Left ventricle myocardium inferior (tissue), 1 donor: ENCODE measurements around the gene SLC8A1. TPM values are rescaled to one million over a fixed set of nuclear protein-coding genes. Genes with fewer than 3 reads are reported as not detected.

Source experiments
- DNase-seq: peaks from one replicate; pipeline ENCODE4 v3.0.0-alpha.2; 2020
- H3K27ac ChIP-seq: fragments of 200-600 bp; replicated peaks from 2 replicates; pipeline ENCODE4 v1.8.0; 2021
- H3K27me3 ChIP-seq: fragments of 200-600 bp; 2 replicates; pipeline ENCODE4 v1.8.0; 2021; ENCODE audit warnings: low read depth
- H3K36me3 ChIP-seq: fragments of 200-600 bp; 2 replicates; pipeline ENCODE4 v1.8.0; 2021
- H3K4me1 ChIP-seq: fragments of 200-600 bp; 2 replicates; pipeline ENCODE4 v1.8.0; 2021
- H3K4me3 ChIP-seq: fragments of 200-600 bp; 2 replicates; pipeline ENCODE4 v1.8.0; 2021; ENCODE audit warnings: mild to moderate bottlenecking, moderate library complexity
- H3K9me3 ChIP-seq: fragments of 200-600 bp; replicated peaks from 2 replicates; pipeline ENCODE4 v1.8.0; 2021
- intact Hi-C: fragments of 100-400 bp; cut with micrococcal nuclease; formaldehyde crosslinking; loops from one replicate; pipeline ENCODE4 v1.11.0; 2022
- total RNA-seq: library from RNA; stranded (reverse); fragmentation: NEBNext Ultra II Directional; extraction: Animal tissue kit (Norgen Biotek cat#: 25700); gene quantifications from one replicate; pipeline ENCODE4 v1.2.1, GENCODE V29; 2021
- TF ChIP-seq, protein P1 (sequence below): fragments of 200-600 bp; IDR thresholded peaks from 2 replicates; pipeline ENCODE4 v1.8.0; 2021; ENCODE audit warnings: antibody characterized with exemption, mild to moderate bottlenecking, borderline replicate concordance
- donor health status: DM: no; HTN: yes; CAD: no; lungs with severe emphysema.

Gene SLC8A1
- total RNA-seq, 1 donor from 2014 or later = 990 TPM

DNA sequence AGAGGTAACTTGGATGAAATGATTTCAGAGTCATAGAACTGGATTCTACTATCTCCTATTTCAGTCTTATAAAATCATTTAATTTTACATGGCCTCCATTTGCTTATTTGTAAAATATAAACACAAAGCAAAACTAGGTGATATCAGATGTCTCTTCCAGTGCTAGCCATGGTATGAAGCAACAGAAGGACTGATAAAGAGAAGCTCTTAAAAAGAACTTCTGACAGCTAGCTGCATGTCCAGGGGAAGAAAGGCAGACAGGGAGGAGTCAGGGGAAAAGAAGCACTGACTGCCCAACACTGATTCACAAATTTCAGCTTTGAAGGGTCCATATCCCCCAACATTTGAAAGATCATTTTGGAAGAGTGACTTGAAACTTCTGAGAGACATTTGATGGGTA is 6.4 kb downstream of the SLC8A1 start:
- Histone ChIP-seq H3K9me3 (no peaks in the 10 kb centered on the region), H3K27me3 (no peaks in the 10 kb centered on the region), H3K4me1 (peaks cover 70% of the 10 kb centered on the region), H3K36me3 (peaks cover 15% of the 10 kb centered on the region), H3K4me3 (no peak overlapping the region), H3K27ac (peak overlapping the region; percentile 41)
- TF ChIP-seq, protein P1, sequence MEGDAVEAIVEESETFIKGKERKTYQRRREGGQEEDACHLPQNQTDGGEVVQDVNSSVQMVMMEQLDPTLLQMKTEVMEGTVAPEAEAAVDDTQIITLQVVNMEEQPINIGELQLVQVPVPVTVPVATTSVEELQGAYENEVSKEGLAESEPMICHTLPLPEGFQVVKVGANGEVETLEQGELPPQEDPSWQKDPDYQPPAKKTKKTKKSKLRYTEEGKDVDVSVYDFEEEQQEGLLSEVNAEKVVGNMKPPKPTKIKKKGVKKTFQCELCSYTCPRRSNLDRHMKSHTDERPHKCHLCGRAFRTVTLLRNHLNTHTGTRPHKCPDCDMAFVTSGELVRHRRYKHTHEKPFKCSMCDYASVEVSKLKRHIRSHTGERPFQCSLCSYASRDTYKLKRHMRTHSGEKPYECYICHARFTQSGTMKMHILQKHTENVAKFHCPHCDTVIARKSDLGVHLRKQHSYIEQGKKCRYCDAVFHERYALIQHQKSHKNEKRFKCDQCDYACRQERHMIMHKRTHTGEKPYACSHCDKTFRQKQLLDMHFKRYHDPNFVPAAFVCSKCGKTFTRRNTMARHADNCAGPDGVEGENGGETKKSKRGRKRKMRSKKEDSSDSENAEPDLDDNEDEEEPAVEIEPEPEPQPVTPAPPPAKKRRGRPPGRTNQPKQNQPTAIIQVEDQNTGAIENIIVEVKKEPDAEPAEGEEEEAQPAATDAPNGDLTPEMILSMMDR = no peak
- no peak for DNase-seq
- intact Hi-C loops = no loop called here

DNA sequence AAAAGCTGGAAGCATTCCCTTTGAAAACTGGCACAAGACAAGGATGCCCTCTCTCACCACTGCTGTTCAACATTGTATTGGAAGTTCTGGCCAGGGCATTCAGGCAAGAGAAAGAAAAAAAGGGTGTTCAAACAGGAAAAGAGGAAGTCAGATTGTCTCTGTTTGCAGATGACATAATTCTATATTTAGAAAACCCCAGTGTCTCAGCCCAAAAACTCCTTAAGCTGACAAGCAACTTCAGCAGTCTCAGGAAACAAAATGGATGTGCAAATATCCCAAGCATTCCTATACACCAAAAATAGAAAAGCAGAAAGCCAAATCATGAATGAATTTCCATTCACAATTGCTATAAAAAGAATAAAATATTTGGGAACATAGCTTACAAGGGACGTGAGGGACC is 11.1 kb downstream of the SLC8A1 start:
- no peak for DNase-seq
- Histone ChIP-seq H3K27ac (peak overlapping the region; percentile 24), H3K4me1 (peaks cover 70% of the 10 kb centered on the region), H3K27me3 (no peaks in the 10 kb centered on the region), H3K4me3 (no peak overlapping the region), H3K36me3 (peaks cover 7% of the 10 kb centered on the region), H3K9me3 (no peaks in the 10 kb centered on the region)
- TF ChIP-seq, protein P1 = no peak
- intact Hi-C loops = no loop called here

DNA sequence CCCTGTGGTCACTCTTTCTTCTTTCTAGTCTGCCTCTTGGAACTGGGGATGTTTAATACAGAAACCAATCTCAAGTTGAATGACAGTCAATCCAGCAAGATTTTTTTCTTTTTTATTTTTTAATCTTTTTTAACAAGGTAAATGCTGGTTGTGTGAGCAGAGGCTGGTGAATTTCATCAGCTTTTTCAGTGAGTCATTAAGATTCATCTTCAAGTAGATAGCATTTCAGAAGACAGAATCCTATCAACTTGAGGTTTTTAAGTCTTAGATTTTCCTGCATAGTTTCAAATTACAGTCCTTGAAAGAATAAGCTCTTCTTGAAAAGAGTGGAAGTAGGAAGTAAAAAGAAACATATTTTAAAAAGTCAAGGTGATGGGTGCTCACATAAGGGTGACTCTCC is 12.4 kb downstream of the SLC8A1 start:
- H3K4me1 ChIP-seq = peaks cover 72% of the 10 kb centered on the region

DNA sequence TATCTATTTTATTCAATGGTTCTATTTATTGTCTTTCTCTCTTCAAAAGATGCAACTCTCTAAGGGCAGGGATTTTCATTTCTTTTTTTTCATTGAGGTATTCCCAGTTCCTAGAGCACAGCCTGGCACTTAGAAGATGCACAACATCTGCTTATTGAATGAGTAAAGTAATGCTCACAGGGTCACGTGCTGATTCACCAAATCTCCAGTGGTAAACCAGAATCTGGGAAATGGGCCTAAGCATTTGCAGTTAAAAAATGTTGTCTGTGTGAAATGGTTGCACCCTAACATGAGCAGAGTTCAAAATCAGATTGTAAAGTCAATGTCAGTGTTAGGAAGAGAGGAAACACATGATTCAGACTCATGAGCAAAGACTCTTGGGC is 15.8 kb downstream of the SLC8A1 start:
- Histone ChIP-seq H3K4me1 (peaks cover 99% of the 10 kb centered on the region), H3K27ac (peak overlapping the region; percentile 64), H3K36me3 (no peaks in the 10 kb centered on the region), H3K4me3 (no peak overlapping the region), H3K27me3 (no peaks in the 10 kb centered on the region), H3K9me3 (no peaks in the 10 kb centered on the region)
- TF ChIP-seq, protein P1 = no peak
- intact Hi-C loops = no loop called here
- DNase-seq = no peak

More for the DNA sequence above, 12.4 kb downstream of the SLC8A1 start:
- no peaks in the 10 kb centered on the region for H3K9me3 ChIP-seq
- no peak overlapping the region for H3K4me3 ChIP-seq
- intact Hi-C loops = no loop called here
- H3K36me3 ChIP-seq = peaks cover 1% of the 10 kb centered on the region
- TF ChIP-seq, protein P1 = no peak
- H3K27ac ChIP-seq = no peak overlapping the region
- H3K27me3 ChIP-seq = no peaks in the 10 kb centered on the region
- no peak for DNase-seq

DNA sequence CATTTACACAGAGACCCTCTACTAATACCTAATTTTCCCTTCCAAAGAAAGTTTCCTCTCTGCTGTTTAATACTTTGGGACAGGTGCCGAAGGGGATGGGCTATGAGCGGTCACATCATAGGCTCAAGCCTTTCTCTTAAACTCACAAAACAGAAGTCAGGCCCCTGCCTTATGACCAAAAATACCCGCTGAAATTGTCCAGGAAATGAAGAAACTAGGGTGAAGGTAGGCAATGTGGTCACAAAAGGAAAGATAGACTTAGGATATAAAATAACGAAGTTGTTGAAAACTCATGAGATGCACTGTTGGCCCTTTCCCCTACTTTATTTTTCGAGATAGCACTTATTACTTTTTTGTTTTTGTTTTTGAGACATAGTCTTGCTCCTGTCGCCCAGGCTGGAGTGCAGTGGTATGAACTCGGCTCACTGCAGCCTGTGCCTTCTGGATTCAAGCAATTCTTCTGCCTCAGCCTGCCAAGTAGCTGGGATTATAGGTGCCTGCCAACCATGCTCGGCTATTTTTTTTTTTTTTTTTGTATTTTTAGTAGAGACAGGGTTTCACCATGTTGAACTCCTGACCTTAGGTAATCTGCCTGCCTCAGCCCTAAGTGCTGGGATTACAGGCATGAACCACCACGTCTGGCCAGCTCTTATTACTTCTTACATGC is 16.3 kb downstream of the SLC8A1 start:
- no peaks in the 10 kb centered on the region for H3K36me3 ChIP-seq
- no peak for DNase-seq
- H3K4me1 ChIP-seq = peaks cover 99% of the 10 kb centered on the region
- no peaks in the 10 kb centered on the region for H3K27me3 ChIP-seq
- TF ChIP-seq, protein P1 = no peak
- no peak overlapping the region for H3K4me3 ChIP-seq
- intact Hi-C loops = no loop called here
- H3K27ac ChIP-seq = peak overlapping the region; percentile 64
- no peaks in the 10 kb centered on the region for H3K9me3 ChIP-seq
